Testis (tissue), 3 donors: ENCODE results near the gene COASY. TPM values are rescaled to one million over a fixed set of nuclear protein-coding genes. Genes with fewer than 3 reads are reported as not detected.

Experiments
- DNase-seq: peaks from one replicate; pipeline ENCODE4 v3.0.0-alpha.2; 2019
- H3K27ac ChIP-seq, 2 donors: fragments of 200-600 bp; sonication (generic); one replicate each; pipeline ENCODE4 v1.5.1; 2019
- H3K27me3 ChIP-seq: fragments of 200-600 bp; sonication (generic); one replicate; pipeline ENCODE4 v1.5.1; 2019
- H3K36me3 ChIP-seq: fragments of 200-600 bp; sonication (generic); one replicate; pipeline ENCODE4 v1.5.1; 2017; ENCODE audit warnings: low read depth; ENCODE audit errors: missing control alignments
- H3K4me1 ChIP-seq: fragments of 200-600 bp; sonication (generic); one replicate; pipeline ENCODE4 v1.5.1; 2019
- H3K4me3 ChIP-seq, 2 donors: fragments of 200-600 bp; sonication (generic); one replicate each; pipeline ENCODE4 v1.5.1; 2017 to 2019
- H3K9me3 ChIP-seq: fragments of 200-600 bp; sonication (generic); one replicate; pipeline ENCODE4 v1.5.1; 2017
- POLR2A ChIP-seq: fragments of 450-650 bp; IDR thresholded peaks from one replicate; pipeline ENCODE4 v1.6.1; 2017; ENCODE audit warnings: antibody characterized with exemption, mild to moderate bottlenecking, moderate library complexity
- WGBS, 2 donors: methylation state at CpG; one replicate each; pipeline ENCODE4 v1.1.5; 2018; 5-methylcytosine and 5-hydroxymethylcytosine counted together
- intact Hi-C: fragments of 100-400 bp; cut with DNase I; formaldehyde crosslinking; loops from one replicate; pipeline ENCODE4 v1.15.1; 2023; ENCODE audit warnings: low total_unique reads
- polyA plus RNA-seq: library from polyadenylated mRNA; stranded (reverse); fragments of 350-450 nt; fragmentation: Illumina TruSeq; extraction: RNeasy Lipid Tissue Mini Kit (QIAGEN cat#74804); gene quantifications from one replicate; pipeline ENCODE4 v1.2.3, GENCODE V29; 2014; ENCODE audit warnings: low read depth, low replicate concordance; ENCODE audit not compliant: insufficient read depth
- total RNA-seq, 2 donors: library from RNA; depleted of rRNA; stranded (reverse); fragments of >200 nt; gene quantifications; one replicate each; pipeline ENCODE4 v1.2.3, GENCODE V29; 2016
- TF ChIP-seq, protein P1 (sequence below), 3 experiments: fragments of 450-650 bp in 2 of 3; fragments of 200-600 bp in 1 of 3; sonication (generic) in 1 of 3; IDR thresholded peaks; one replicate each; pipeline ENCODE4 v1.5.1; 2016 to 2019; ENCODE audit warnings: antibody characterized with exemption in 3 of 3, mild to moderate bottlenecking in 2 of 3, moderate library complexity in 1 of 3

The COASY gene
- total and polyA plus RNA-seq, 3 donors from 2014 or later, result 52.8 to 103 (median 68.5) TPM

DNA sequence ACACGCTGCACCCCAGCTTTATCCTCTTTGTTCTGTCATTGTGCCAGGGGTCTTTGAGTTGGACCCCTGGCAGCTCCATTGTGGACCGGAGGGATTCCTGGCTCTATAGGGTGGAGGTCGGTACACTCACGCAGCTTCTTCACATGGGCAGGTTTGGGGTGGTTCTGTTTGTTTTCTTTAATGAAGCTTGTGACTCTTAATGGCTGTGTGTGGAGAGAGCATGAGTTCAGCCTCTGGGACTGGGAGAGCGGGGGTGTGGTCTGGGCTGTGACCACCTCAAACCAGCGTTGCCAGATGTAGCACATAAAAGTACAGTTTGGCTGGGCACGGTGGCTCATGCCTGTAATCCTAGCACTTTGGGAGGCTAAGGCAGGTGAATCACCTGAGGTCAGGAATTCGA lies 47.1 kb upstream of the COASY start:
- no peak overlapping the region for H3K4me3 ChIP-seq
- peak overlapping the region; percentile 71 to 93 for H3K27ac ChIP-seq
- WGBS, 2 donors, result 46 to 69% methylated on average over 8 of the region's 8 CpGs
- H3K4me1 ChIP-seq, result peaks cover 75% of the 10 kb centered on the region
- intact Hi-C loops, result loop anchor here (5.0 kb wide), 1 partner anchor 193 kb away; no protein-coding TSS in a partner anchor
- no peaks in the 10 kb centered on the region for H3K27me3 ChIP-seq
- DNase-seq, result peak; percentile 51
- no peaks in the 10 kb centered on the region for H3K36me3 ChIP-seq
- TF ChIP-seq, protein P1, sequence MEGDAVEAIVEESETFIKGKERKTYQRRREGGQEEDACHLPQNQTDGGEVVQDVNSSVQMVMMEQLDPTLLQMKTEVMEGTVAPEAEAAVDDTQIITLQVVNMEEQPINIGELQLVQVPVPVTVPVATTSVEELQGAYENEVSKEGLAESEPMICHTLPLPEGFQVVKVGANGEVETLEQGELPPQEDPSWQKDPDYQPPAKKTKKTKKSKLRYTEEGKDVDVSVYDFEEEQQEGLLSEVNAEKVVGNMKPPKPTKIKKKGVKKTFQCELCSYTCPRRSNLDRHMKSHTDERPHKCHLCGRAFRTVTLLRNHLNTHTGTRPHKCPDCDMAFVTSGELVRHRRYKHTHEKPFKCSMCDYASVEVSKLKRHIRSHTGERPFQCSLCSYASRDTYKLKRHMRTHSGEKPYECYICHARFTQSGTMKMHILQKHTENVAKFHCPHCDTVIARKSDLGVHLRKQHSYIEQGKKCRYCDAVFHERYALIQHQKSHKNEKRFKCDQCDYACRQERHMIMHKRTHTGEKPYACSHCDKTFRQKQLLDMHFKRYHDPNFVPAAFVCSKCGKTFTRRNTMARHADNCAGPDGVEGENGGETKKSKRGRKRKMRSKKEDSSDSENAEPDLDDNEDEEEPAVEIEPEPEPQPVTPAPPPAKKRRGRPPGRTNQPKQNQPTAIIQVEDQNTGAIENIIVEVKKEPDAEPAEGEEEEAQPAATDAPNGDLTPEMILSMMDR (IDR thresholded peaks at IDR 0.05), result no peak
- TF ChIP-seq POLR2A, result no peak
- no peaks in the 10 kb centered on the region for H3K9me3 ChIP-seq

GRCh38 chr17:42517516-42517915 lies 44.4 kb upstream of the COASY start:
- peak; percentile 93 for DNase-seq
- H3K36me3 ChIP-seq, result no peaks in the 10 kb centered on the region
- intact Hi-C loops, result loop anchor here (5.0 kb wide), 1 partner anchor 195 kb away; no protein-coding TSS in a partner anchor
- peaks cover 91% of the 10 kb centered on the region for H3K4me1 ChIP-seq
- H3K4me3 ChIP-seq, result no peak overlapping the region
- 18 to 31% methylated on average over 9 of the region's 9 CpGs for WGBS, 2 donors
- H3K27me3 ChIP-seq, result no peaks in the 10 kb centered on the region
- peak overlapping the region; percentile 93 for H3K27ac ChIP-seq
- no peaks in the 10 kb centered on the region for H3K9me3 ChIP-seq
- TF ChIP-seq, protein P1 (IDR thresholded peaks at IDR 0.05), result peak; percentile 94 to 97 (median 94)
- TF ChIP-seq POLR2A, result no peak

- no peak overlapping the region for H3K4me3 ChIP-seq
- peak overlapping the region; percentile 93 for H3K27ac ChIP-seq
- no peaks in the 10 kb centered on the region for H3K9me3 ChIP-seq
- TF ChIP-seq, protein P1 (IDR thresholded peaks at IDR 0.05), result no peak
- no peak for TF ChIP-seq POLR2A
- intact Hi-C loops, result loop anchor here (5.0 kb wide), 1 partner anchor 196 kb away; no protein-coding TSS in a partner anchor
- 40 to 46% methylated on average over 8 to 9 of the region's 9 CpGs for WGBS, 2 donors
- peak; percentile 71 for DNase-seq
- peaks cover 94% of the 10 kb centered on the region for H3K4me1 ChIP-seq
- H3K27me3 ChIP-seq, result no peaks in the 10 kb centered on the region
- H3K36me3 ChIP-seq, result no peaks in the 10 kb centered on the region
These were observed 43.7 kb upstream of the COASY start for GRCh38 chr17:42518046-42518754.

- intact Hi-C loops, result loop anchor here (5.0 kb wide), 1 partner anchor 197 kb away; no protein-coding TSS in a partner anchor
- Histone ChIP-seq H3K27me3 (no peaks in the 10 kb centered on the region), H3K4me3 (no peak overlapping the region), H3K36me3 (no peaks in the 10 kb centered on the region), H3K27ac (peak overlapping the region; percentile 93), H3K4me1 (peaks cover 87% of the 10 kb centered on the region), H3K9me3 (no peaks in the 10 kb centered on the region)
- TF ChIP-seq, protein P1 (IDR thresholded peaks at IDR 0.05), result no peak
- no peak for TF ChIP-seq POLR2A
- DNase-seq, result peak; percentile 69
- 25 to 34% methylated on average over 5 to 6 of the region's 6 CpGs for WGBS, 2 donors
These were observed 43.0 kb upstream of the COASY start for GRCh38 chr17:42518755-42519545.
